Measurements from ENCODE around the gene IL17F.

DNA sequence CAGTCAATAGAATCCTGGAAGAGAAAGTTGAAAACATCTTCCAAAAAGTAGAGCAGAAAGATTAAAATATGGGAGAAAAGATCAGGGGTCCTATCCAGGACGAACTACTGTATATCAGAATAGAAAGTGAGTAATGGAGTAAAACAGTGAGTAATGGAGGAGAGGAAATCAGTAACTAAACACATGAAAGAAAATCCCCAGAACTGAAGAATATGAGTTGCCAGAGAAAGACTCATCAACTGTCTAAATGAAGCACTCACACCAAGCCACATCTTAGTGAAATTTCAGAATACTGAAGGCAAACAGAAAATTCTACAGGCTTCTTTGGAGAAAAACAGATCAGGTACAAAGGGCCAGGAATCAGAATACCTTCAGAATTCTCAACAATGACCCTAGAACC is 43.3 kb downstream of the IL17F start:
- TF ChIP-seq, protein P1, sequence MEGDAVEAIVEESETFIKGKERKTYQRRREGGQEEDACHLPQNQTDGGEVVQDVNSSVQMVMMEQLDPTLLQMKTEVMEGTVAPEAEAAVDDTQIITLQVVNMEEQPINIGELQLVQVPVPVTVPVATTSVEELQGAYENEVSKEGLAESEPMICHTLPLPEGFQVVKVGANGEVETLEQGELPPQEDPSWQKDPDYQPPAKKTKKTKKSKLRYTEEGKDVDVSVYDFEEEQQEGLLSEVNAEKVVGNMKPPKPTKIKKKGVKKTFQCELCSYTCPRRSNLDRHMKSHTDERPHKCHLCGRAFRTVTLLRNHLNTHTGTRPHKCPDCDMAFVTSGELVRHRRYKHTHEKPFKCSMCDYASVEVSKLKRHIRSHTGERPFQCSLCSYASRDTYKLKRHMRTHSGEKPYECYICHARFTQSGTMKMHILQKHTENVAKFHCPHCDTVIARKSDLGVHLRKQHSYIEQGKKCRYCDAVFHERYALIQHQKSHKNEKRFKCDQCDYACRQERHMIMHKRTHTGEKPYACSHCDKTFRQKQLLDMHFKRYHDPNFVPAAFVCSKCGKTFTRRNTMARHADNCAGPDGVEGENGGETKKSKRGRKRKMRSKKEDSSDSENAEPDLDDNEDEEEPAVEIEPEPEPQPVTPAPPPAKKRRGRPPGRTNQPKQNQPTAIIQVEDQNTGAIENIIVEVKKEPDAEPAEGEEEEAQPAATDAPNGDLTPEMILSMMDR (conservative IDR thresholded peaks at IDR 0.05; ENCODE audit: low read length) = no peak
- TF ChIP-seq EZH2phosphoT487 (IDR thresholded peaks at IDR 0.05; ENCODE audit: borderline replicate concordance, low read depth, low read length) = no peak
